NCI-H345 treated with DMSO at 0.1 percent for 48 hours (cell line): ENCODE results near the gene MIB1.

Experiments
- DNase-seq: peaks from one replicate; lab custom pipeline; 2025; ENCODE audit not compliant: unreplicated experiment; lab: John Stamatoyannopoulos, UW

MIB1 gene

DNA sequence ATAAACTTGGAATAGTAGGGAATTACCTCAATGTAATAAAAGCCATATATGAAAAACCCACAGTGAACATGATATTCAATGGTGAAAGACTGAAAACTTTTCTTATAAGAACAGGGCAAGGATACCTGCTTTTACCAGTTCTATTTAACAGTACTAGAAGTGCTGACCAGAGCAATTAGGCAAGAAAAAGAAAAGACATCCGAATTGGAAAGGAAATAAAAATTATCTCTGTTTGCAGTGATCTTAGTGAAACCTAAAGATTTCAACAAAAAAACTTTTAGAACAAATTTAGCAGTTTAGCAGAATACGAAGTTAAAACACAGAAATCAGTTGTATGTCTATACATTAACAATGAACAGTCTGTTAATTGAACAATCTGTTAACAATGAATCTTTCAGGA lies 69.1 kb downstream of the MIB1 start:
- no peak for DNase-seq

DNA sequence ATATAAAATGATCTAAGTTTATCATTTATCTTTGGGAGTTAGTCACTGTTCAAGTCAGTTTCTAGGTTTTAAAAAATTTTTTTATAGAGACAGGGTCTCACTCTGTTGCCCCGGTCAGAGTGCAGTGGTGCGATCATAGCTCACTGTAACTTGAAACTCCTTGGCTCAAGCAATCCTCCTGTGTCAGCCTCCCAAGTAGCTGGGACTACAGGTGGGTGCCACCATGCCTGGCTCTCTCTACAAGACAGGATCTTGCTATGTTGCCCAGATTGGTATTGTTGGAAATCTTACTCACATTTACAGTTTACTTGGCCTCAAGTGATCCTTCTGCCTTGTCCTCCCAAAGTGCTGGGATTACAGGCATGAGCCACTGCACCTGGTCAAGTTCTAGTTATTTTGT lies 74.5 kb downstream of the MIB1 start:
- DNase-seq: no peak

DNA sequence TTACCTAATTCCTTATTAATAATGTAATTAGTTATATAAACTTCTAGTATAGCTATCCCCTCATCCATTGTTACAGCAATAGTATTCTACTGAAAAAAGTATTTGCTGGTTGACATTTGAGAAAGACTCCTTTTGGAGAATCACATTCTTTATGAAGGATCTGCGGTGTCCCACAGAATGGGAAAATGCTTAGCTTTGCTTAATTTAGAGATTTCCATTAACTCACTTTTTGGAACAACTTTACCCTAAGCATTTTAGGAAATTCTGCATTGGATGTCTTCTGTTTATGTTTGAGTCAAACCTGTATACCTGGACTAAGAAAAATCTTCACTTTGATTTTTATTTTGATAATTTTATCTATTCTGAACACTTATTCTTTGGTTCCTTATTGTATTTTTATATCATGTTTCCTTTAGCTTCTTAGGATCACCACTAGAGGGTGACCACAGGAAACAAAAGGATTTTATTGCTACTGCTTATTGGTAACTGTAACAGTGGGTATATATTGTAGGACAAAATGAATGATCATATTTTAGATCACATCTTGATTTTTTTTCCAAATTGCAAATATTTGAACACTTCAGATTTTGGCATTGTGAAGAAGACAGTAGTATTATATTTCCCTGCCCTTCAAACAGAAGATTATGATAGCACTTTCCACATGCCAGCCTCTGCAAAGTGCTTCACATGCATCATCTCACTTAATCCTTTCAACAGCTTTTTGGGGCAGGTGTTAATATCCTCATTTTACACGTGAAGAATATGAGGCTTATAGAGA lies 79.6 kb downstream of the MIB1 start:
- no peak for DNase-seq

DNA sequence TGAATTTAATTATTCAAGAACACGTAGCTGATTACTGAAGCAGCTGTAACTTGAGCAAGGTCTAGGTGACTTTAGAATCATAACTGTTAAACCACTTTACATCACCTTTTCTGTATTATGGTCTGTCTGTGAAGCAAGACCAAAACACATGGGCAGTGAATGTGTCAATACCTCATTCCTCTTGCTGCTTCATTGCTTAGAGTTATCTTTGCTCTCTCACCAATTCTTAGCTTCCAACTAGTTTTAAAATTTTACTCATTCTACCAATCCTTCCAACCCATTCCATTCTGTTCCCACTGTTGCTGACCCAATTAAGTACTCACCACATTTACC lies 80.2 kb downstream of the MIB1 start:
- no peak for DNase-seq

DNA sequence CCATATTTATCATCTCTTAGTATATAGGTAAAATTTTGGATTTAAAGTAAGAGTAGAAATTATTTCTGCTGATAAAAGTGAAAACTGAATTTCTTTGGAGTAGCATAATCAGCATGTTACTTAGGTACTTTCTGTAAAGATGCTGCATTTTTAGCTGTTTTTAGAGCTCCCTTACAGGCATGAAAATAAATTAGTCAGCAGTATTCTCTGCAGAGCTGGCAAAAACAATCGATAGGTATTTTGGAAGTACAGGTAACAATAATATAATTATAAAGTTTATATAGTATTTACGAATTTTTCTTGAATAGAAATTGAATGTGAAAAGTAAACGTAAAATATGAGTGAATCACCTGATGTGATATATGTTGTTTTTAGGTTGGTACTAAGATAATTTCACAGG lies 83.3 kb downstream of the MIB1 start:
- DNase-seq: no peak

DNA sequence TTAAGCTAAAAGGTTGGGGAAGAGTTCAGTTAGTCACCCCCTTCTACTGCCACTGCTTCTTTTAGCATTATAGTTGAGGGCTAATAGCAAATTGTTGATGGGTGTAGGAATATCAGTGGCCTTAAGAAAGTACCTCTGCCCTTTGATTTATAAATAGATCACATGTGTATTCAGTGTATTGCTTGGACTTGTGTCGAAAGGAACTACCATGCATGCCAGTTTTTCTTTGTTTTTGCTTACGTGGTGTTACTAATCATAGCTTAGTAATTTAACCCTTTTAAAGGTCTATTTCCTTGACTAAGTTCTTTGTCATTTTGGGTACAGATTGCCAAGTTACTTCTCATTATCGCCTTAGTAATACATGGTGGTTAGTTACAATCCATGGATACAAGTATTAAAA lies 85.6 kb downstream of the MIB1 start:
- no peak for DNase-seq

DNA sequence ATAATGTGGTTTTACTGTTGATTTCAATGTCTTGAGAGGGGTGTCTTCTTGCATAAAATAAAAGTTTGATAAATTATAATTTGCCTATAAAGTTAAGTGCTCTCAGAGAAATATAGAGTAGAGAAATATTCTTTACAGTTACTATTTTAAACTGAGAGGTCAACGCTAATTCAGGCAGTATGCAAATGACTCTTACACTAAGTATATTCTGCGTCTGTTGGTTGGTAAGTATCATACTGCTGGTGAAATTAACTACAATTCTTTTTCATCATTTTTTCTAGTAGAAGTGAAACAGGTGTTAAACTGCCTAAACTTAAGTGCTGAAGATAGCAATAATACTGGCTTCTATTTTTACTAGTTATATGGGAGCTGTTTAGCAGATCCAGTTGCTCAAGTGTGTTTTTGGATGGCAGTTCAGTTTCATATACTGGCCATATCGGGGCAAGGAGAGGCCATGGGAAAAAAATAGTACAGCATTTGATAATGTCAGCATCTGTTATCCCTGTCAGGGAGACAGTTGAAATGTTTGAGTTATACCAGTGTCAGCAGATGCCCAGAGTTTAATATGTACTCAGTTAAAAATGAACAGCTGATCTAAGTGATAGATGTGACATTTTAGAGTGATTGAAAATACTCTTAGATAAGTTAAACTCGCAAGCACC lies 86.2 kb downstream of the MIB1 start:
- DNase-seq: no peak

DNA sequence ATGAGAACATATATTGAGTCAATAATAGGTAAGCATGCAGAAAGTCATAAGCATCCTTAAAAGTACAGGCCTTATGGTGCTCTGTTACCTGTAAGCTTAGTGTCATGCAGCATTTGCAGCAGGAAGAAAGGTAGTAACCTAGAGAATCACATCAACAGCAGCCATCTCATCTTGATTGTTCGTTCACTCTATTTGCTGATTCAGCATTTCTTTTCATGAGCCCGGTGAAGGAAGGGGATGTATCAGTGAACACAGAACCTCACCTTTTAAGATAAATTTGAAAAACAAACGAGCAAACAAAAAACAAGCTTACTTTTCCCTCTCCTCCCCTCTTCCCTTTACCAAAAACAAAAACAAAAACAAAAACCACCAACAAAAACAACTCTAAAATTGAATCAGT lies 89.9 kb downstream of the MIB1 start:
- DNase-seq: no peak

DNA sequence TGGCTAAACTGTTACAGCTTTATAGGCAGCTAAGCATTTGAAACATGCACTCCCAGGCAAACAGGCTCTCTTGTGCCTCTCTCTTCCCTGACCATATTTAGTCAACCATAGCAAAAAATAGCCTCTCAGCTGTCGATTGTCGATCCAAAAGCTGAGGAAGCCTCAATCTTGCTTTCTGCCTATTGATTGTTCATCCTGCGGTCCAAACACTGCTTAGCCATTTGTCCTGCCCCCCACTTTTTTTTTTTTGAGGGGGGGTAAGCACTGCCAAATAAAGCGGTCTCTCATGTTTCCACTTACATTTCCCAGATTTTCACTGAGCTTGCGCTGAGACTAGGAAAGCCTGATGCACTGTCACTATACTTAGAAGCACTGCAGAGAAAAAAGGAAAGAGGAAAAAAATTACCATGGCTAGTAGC lies 90.8 kb downstream of the MIB1 start:
- no peak for DNase-seq

DNA sequence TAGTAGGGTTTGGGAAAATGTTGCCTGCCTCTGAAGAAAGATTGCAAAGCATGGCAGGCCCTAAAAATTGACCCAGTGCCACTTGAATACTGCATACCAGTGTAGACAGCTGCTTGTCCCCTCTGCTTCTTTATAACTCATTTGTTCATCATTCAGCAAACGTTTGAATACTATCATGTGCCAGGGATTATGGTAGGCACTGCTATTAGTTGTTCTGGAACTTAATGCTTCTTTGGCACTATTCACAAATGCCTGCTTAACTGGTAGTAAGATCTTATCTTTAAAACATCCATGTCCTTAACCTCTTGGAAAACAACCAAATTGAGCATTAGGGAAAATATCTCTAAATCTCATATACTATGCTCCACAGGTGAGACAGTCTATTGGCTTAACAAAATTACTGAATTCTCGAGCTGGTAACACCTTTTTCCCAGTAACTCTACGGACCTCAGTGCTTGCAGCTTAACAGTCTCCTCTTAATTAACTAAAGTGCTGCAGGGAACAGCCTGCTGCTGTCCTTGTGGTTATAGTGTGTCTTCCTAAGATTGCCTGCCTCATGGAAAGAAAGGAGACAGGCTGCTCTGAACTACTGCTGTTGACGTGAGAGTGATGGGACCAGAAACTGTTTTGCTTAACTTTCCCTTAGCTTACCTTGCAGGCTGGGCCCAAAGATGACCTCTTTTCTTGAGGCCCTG lies 93.2 kb downstream of the MIB1 start:
- no peak for DNase-seq

DNA sequence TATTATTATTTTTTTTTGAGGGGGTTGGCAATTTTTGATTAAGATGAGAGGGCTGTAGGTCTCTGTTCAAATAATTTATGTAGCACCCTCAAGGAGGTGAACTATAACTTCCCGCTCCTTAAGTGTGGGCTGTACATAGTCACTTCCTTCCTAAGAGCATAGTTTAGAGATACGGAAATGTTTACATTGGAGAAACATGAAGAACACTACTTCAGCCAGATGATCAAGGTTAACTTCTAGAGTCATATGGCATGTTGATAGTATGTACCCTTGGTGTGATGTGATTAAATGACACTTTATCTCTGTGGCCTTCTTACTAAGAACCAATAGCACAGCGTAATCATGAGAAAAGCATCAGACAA lies 93.7 kb downstream of the MIB1 start:
- DNase-seq: no peak

DNA sequence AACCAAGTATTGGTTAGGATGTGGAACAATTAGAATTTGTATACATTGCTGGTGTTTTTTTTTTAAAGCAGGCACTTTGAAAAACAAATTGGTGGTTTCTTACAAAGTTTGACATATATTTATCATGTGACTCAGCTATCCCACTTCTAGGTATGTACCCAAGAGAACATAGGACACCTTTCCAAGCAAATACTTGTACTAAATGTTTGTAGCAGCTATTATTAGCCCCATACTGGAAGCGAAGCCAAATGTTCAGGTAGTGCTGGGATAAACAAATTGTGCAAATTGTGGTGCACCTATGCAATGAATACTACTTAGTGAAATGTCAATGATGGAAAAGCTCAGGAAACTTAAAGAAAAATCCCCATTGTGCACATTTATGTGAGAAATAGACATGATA lies 101.0 kb downstream of the MIB1 start:
- no peak for DNase-seq

DNA sequence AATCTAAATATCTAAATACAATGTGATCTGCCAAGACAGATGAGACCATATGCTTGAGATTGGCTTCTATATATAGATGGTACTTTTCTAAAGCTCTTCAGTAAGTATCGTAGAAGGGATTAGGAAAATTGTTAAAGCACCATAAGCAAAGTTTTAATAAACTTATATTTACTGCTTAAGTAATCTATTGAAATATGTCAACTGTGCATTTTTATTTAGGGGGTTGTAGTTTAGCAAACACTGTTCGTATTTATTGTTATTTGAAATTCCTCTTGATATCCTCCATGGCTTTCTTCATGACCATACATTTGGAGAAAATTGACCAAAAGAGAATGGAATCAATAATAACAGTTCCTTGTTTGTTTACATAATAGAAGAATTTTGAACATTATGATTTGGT lies 102.7 kb downstream of the MIB1 start:
- DNase-seq: no peak

DNA sequence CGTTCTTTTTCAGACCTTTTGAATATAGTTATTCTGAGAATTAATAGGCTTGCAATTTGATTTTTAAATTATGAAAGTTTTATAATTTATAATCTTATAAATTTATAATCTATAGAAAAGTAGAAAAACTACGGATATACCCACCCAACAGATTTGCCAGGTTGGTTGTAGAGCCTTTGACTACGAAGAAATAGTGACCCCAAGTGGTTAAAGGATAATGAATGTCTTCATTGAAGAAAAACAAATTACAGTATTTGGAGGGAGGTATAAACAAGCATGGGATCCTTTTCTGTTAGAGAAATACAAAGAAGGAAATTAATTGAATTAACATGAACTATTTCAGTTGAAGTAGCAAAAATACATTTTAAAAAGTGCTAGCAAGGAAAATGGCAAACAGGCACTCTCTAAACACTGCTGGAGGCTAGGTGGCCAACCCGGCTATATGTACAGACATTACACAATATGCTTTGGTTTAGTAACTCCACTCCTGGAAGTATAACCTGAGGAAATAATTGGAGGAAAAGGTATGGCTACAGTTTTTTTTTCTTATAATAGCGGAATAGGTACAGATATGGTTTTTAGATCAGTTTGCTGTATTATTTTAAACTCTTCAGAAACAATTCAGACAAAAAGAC lies 110.9 kb downstream of the MIB1 start:
- DNase-seq: no peak

DNA sequence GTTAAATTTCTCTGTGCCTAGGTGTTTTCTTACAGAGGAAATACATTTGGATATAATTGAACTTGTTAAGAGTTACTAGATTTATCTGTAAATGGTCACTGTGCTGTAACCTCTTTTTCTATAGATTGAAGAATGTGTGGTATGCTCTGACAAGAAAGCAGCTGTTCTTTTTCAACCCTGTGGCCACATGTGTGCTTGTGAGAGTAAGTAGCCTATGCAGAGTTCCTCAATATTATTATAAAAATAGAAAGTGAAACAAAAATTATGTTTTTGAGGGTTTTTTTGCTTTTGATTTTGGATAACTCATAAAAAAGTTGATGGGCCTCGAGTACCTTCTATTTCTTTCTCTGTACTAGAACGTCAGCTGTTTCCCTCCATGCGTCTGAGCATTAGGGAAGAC lies 112.4 kb downstream of the MIB1 start:
- DNase-seq: no peak

DNA sequence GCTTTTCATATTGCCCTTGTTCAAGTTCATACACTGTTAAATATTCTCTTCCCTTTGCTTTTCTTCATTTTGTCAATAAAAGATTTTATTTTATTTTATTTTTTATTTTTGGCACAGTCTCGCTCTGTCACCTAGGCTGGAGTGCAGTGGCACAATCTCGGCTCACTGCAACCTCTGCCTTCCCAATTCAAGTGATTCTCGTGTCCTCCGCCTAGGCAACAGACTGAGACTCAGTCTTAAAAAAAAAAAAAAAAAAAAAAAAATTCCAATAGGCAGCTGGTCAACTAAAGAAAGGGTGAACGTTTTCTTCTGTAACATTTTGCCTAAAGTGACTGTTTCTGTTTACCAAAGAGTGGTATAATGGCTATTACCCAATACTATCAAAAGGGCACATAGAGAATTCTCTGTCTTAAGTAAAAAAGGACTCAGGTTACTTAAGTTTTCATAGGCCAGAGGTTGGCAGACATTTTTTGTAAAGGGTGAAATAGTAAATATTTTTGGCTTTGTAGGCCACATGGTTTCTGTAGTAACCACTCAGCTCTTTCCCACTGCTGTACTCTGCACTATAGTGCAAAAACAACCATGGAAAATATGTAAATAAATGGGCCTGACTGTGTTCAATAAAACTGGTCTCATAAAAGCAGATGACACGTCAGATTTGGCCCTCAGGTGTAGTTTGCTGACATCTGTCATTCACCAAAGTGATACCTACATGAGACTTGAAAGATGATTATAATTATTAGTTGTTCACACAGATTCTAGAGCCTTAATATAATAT lies 113.4 kb downstream of the MIB1 start:
- no peak for DNase-seq

DNA sequence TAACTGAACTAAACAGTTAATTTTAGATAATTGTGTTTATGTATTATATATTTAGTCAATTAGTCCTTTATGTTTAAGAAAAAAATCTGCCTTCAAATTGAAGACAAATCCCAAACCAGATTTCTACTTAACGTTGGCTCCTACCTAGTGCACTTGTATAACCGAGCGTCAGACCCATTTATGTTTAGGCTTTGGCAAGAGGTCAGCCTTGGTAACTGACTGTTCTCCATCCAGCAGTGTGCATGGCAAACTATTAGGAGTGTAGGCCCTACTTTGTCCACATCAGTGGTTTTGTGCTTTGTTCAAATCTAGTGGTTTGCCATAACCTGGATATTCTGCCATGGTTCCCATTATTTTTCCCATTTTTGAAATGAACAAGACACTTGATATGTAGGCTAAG lies 114.8 kb downstream of the MIB1 start:
- no peak for DNase-seq

DNA sequence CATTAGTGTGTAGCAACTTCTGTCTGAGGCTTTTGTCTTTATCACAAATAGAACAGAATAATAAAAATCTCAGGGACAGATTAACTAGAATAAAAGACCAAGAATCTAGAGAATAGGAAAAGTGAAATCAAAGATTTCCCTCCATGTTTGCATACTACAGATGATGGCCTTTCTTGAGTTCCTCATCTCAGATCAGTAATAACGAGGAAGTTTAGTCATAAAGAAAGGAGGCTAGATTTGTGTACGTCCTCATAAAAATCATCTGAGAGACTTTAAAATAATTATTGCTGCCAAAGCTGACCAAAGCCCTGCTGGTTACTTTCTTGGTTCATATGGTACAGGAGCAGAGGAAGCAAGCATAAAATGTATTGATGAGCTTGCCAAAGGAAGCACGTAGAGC lies 117.3 kb downstream of the MIB1 start:
- DNase-seq: no peak

DNA sequence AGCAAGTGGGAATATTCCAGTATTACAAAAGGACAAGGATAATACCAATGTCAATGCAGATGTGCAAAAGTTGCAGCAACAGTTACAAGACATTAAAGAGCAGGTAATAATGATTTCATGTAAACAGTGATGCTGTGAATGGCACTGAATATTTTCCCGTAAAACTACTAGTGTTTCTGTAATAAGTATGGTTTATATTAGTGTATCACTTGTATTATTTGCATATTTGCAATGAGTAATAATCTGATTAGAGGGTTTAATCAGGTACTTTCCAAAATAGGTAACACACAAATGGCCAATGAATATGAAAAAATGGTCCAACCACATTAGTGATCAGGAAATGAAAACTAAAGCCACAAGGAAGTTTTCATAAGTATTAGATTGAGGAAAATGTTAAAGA lies 118.0 kb downstream of the MIB1 start:
- no peak for DNase-seq

DNA sequence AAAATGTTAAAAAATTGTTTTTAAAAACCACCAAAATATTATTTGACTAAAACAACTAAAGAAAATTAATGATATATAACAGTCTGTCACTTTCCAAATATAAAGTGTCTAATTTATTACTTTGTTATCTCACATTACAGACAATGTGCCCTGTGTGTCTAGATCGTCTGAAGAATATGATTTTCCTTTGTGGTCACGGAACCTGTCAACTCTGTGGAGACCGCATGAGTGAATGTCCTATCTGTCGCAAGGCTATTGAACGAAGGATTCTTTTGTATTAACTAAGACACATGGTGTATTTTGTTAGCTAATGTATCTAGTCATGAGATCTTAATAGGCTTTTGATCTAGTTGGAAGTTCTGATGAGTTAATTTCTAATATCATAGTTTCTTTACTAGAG lies 123.8 kb downstream of the MIB1 start:
- DNase-seq: no peak

DNA sequence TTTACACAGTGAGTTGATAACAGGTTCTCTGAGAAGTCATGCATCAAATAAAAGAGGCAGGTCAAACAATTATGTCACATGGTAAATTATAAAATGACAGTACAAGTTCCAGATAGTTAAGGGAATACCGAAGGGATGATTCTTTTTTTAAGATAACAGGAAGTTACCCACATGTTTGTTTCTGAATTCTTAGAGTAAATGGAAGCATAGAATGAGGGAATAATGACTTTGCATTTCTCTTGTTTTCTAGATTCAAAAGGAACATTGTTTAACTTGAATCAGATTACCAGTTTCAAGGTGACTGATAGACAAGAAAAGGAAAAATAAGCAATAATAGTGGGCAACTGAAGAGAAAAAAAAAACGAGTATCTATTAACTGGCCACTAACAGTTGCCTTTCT lies 124.5 kb downstream of the MIB1 start:
- no peak for DNase-seq
